GM23338 (cell line): Measurements from ENCODE around the gene CRISPLD2. TPM values are rescaled to one million over a fixed set of nuclear protein-coding genes. Genes with fewer than 3 reads are reported as not detected.
A peak's percentile ranks its signal among the peaks of the same experiment; 100 is the strongest.

Source experiments
- ATAC-seq: fragments of 200-7000 bp; cut with Tn5 transposase; 3 replicates; pipeline ENCODE4 v1.9.1; 2020
- DNase-seq: peaks from one replicate; pipeline ENCODE4 v3.0.0-alpha.2; 2015; ENCODE audit warnings: low spot score
- H2AFZ ChIP-seq: fragments of 200-600 bp; sonication (generic); 2 replicates; pipeline ENCODE4 v1.8.0; 2016; ENCODE audit warnings: antibody characterized with exemption, mild to moderate bottlenecking, moderate library complexity
- H3F3A ChIP-seq: fragments of 200-600 bp; sonication (generic); replicated peaks from 2 replicates; pipeline ENCODE4 v1.8.0; 2017; ENCODE audit warnings: antibody characterized with exemption, mixed run types, low read depth
- H3K27ac ChIP-seq: fragments of 200-600 bp; sonication (generic); 2 replicates; pipeline ENCODE4 v1.6.1; 2016; ENCODE audit warnings: low read depth
- H3K27me3 ChIP-seq: fragments of 200-600 bp; sonication (generic); 2 replicates; pipeline ENCODE4 v1.8.0; 2016; ENCODE audit warnings: mild to moderate bottlenecking, mixed run types, moderate library complexity; ENCODE audit not compliant: insufficient read depth
- H3K36me3 ChIP-seq: fragments of 200-600 bp; sonication (generic); 2 replicates; pipeline ENCODE4 v1.8.0; 2016; ENCODE audit warnings: mild to moderate bottlenecking; ENCODE audit not compliant: insufficient read depth
- H3K4me1 ChIP-seq: fragments of 200-600 bp; sonication (generic); 2 replicates; pipeline ENCODE4 v1.8.0; 2016; ENCODE audit warnings: mild to moderate bottlenecking, moderate library complexity; ENCODE audit not compliant: insufficient read depth
- H3K4me2 ChIP-seq: fragments of 200-600 bp; sonication (generic); 2 replicates; pipeline ENCODE4 v1.7.1; 2017; ENCODE audit warnings: mixed run types
- H3K4me3 ChIP-seq: fragments of 200-600 bp; sonication (generic); 2 replicates; pipeline ENCODE4 v1.6.1; 2016; ENCODE audit warnings: mixed run types
- H3K79me2 ChIP-seq: fragments of 200-600 bp; sonication (generic); replicated peaks from 2 replicates; pipeline ENCODE4 v1.8.0; 2017; ENCODE audit warnings: mild to moderate bottlenecking; ENCODE audit not compliant: insufficient read depth
- H3K9me2 ChIP-seq: fragments of 200-600 bp; sonication (generic); 2 replicates; pipeline ENCODE4 v1.8.0; 2017; ENCODE audit not compliant: insufficient read depth
- H4K20me1 ChIP-seq: fragments of 200-600 bp; sonication (generic); replicated peaks from 2 replicates; pipeline ENCODE4 v1.8.0; 2017; ENCODE audit warnings: mild to moderate bottlenecking; ENCODE audit not compliant: insufficient read depth
- H3K27ac Mint-ChIP-seq: 2 replicates; pipeline ENCODE4 v1.8.0; 2020; ENCODE audit warnings: inconsistent platforms, mild to moderate bottlenecking, moderate library complexity, mixed read lengths
- H3K27me3 Mint-ChIP-seq: 3 replicates; pipeline ENCODE4 v1.8.0; 2022; ENCODE audit warnings: low read depth, mild to moderate bottlenecking, moderate library complexity, mixed read lengths, inconsistent platforms; ENCODE audit not compliant: insufficient read depth, poor library complexity
- H3K36me3 Mint-ChIP-seq: 3 replicates; pipeline ENCODE4 v1.8.0; 2021; ENCODE audit warnings: low read depth, mild to moderate bottlenecking, inconsistent platforms, moderate library complexity, mixed read lengths
- H3K4me1 Mint-ChIP-seq: 3 replicates; pipeline ENCODE4 v1.8.0; 2020; ENCODE audit warnings: mild to moderate bottlenecking, inconsistent platforms, mixed read lengths
- H3K4me3 Mint-ChIP-seq: 3 replicates; pipeline ENCODE4 v1.8.0; 2021; ENCODE audit warnings: moderate library complexity, mild to moderate bottlenecking, inconsistent platforms, mixed read lengths
- H3K9me3 Mint-ChIP-seq: 3 replicates; pipeline ENCODE4 v1.8.0; 2020; ENCODE audit warnings: moderate library complexity, mild to moderate bottlenecking, inconsistent platforms, mixed read lengths
- EZH2 ChIP-seq: fragments of 200-600 bp; sonication (generic); IDR thresholded peaks from one replicate; pipeline ENCODE4 v1.8.0; 2017; ENCODE audit warnings: antibody characterized with exemption, mild to moderate bottlenecking, low read depth; ENCODE audit not compliant: unreplicated experiment
- EZH2phosphoT487 ChIP-seq: fragments of 200-600 bp; sonication (generic); IDR thresholded peaks from one replicate; pipeline ENCODE4 v1.8.1; 2018; ENCODE audit warnings: antibody characterized with exemption; ENCODE audit not compliant: unreplicated experiment
- JUNB ChIP-seq: IDR thresholded peaks from one replicate; pipeline ENCODE4 v1.6.1; 2016; ENCODE audit warnings: antibody characterized with exemption; ENCODE audit not compliant: unreplicated experiment
- POLR2AphosphoS5 ChIP-seq: IDR thresholded peaks from 2 replicates; pipeline ENCODE4 v1.6.1; 2016; ENCODE audit warnings: antibody characterized with exemption, low read depth
- ZNF331 ChIP-seq: fragments of 250-450 bp; sonication (Bioruptor Pico); IDR thresholded peaks from 2 replicates; pipeline ENCODE4 v1.5.0; 2020; ENCODE audit warnings: low read depth, mild to moderate bottlenecking, moderate library complexity
- polyA plus RNA-seq: library from polyadenylated mRNA; unstranded; fragments of >200 nt; fragmentation: Nextera tagmentation; extraction: Ambion mirVana; gene quantifications from 2 replicates; pipeline ENCODE4 v1.2.1, GENCODE V29; 2016
- total RNA-seq: library from RNA; depleted of rRNA; stranded (reverse); fragments of >200 nt; shearing (Covaris generic); gene quantifications from 2 replicates; pipeline ENCODE4 v1.2.3, GENCODE V29; 2014
- TF ChIP-seq, protein P1 (sequence below): fragments of 250-450 bp; sonication (Bioruptor Pico); IDR thresholded peaks from 2 replicates; pipeline ENCODE4 v1.5.0; 2020; ENCODE audit warnings: mild to moderate bottlenecking, moderate library complexity
- TF ChIP-seq, protein P2 (sequence below): IDR thresholded peaks from 2 replicates; pipeline ENCODE4 v1.6.1; 2016; ENCODE audit warnings: antibody characterized with exemption

CRISPLD2 gene
- total and polyA plus RNA-seq, 2 experiments from 2014 or later: 2.6 to 8.3 TPM

DNA sequence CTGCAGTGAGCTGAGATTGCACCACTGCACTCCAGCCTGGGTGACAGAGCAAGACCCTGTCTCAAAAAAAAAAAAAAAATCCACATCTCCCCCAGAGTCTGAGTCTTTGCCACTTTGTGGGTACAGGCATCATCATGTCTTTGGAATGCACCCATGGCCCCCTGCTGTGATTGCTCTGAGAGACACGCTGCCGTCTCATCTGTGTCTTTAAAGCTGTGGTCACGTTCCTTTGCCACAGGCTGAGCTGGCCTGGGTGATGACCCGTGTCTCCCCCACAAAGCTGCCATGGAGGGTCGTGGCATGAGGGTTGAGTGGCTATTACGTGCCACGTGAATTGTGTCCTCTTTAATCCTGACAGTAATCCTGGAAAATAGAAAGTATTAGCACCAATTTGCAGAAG lies 20.2 kb downstream of the CRISPLD2 start (continued):
- TF ChIP-seq, protein P1, sequence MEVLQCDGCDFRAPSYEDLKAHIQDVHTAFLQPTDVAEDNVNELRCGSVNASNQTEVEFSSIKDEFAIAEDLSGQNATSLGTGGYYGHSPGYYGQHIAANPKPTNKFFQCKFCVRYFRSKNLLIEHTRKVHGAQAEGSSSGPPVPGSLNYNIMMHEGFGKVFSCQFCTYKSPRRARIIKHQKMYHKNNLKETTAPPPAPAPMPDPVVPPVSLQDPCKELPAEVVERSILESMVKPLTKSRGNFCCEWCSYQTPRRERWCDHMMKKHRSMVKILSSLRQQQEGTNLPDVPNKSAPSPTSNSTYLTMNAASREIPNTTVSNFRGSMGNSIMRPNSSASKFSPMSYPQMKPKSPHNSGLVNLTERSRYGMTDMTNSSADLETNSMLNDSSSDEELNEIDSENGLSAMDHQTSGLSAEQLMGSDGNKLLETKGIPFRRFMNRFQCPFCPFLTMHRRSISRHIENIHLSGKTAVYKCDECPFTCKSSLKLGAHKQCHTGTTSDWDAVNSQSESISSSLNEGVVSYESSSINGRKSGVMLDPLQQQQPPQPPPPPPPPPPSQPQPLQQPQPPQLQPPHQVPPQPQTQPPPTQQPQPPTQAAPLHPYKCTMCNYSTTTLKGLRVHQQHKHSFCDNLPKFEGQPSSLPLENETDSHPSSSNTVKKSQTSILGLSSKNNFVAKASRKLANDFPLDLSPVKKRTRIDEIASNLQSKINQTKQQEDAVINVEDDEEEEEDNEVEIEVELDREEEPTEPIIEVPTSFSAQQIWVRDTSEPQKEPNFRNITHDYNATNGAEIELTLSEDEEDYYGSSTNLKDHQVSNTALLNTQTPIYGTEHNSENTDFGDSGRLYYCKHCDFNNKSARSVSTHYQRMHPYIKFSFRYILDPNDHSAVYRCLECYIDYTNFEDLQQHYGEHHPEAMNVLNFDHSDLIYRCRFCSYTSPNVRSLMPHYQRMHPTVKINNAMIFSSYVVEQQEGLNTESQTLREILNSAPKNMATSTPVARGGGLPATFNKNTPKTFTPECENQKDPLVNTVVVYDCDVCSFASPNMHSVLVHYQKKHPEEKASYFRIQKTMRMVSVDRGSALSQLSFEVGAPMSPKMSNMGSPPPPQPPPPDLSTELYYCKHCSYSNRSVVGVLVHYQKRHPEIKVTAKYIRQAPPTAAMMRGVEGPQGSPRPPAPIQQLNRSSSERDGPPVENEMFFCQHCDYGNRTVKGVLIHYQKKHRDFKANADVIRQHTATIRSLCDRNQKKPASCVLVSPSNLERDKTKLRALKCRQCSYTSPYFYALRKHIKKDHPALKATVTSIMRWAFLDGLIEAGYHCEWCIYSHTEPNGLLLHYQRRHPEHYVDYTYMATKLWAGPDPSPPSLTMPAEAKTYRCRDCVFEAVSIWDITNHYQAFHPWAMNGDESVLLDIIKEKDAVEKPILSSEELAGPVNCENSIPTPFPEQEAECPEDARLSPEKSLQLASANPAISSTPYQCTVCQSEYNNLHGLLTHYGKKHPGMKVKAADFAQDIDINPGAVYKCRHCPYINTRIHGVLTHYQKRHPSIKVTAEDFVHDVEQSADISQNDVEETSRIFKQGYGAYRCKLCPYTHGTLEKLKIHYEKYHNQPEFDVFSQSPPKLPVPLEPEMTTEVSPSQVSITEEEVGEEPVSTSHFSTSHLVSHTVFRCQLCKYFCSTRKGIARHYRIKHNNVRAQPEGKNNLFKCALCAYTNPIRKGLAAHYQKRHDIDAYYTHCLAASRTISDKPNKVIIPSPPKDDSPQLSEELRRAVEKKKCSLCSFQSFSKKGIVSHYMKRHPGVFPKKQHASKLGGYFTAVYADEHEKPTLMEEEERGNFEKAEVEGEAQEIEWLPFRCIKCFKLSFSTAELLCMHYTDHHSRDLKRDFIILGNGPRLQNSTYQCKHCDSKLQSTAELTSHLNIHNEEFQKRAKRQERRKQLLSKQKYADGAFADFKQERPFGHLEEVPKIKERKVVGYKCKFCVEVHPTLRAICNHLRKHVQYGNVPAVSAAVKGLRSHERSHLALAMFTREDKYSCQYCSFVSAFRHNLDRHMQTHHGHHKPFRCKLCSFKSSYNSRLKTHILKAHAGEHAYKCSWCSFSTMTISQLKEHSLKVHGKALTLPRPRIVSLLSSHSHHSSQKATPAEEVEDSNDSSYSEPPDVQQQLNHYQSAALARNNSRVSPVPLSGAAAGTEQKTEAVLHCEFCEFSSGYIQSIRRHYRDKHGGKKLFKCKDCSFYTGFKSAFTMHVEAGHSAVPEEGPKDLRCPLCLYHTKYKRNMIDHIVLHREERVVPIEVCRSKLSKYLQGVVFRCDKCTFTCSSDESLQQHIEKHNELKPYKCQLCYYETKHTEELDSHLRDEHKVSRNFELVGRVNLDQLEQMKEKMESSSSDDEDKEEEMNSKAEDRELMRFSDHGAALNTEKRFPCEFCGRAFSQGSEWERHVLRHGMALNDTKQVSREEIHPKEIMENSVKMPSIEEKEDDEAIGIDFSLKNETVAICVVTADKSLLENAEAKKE (CRISPR knock-in tag): no peak
- TF ChIP-seq, protein P2, sequence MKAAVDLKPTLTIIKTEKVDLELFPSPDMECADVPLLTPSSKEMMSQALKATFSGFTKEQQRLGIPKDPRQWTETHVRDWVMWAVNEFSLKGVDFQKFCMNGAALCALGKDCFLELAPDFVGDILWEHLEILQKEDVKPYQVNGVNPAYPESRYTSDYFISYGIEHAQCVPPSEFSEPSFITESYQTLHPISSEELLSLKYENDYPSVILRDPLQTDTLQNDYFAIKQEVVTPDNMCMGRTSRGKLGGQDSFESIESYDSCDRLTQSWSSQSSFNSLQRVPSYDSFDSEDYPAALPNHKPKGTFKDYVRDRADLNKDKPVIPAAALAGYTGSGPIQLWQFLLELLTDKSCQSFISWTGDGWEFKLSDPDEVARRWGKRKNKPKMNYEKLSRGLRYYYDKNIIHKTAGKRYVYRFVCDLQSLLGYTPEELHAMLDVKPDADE: no peak
- TF ChIP-seq EZH2 (no peak), ZNF331 (no peak), EZH2phosphoT487 (no peak)

DNA sequence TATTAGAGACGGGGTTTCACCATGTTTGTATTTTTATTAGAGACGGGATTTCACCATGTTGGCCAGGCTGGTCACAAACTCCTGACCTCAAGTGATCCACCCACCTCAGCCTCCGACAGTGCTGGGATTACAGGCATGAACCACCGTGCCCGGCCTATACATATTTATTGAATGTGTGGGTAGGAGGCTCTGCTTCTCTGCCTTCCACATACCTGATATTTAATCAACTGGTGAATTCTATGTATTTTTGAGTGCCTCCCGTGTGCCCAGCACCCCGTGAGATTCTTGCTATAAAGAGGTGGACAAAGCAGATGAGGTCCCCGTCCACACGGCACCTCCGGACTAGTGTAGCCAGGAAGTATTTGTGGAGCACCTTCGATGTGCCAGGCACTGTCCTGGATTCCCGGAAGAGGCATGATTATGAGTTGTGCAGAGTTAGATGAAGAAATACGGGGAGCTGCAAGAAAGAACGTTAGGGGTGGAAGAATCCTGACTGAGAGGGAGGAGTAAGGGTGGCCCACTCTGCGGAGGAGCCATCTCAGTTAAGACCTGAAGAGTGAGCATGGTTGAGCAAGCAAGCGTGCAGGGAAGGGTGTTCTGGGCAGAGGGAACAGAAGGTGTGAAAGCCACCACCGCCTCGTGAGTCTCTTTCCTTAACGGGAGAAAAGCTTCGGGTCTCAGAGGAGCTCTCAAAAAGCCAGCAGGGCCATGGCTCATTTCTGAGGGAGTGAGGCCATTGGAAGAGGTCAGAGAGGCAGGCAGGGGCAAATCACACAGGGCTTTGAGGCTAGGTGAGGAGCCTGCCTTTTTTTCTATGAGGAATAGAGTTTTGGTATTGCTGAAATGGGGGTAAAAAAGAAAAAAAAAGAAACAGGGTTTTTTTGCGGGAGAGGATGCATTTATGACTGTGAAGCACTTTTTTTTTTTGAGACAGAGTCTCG lies 21.2 kb downstream of the CRISPLD2 start:
- Histone ChIP-seq H3K4me2 (peak overlapping the region; percentile 74), H3K79me2 (no peaks in the 10 kb centered on the region), H4K20me1 (no peaks in the 10 kb centered on the region), H3F3A (0 out of 2 replicates have a peak, but pooled peaks cover 10% of the 10 kb centered on the region), H3K36me3 (no peaks in the 10 kb centered on the region), H3K4me1 (peaks cover 43% of the 10 kb centered on the region), H3K27ac (peak overlapping the region; percentile 94; the same call in 1 of the 2 replicates), H3K27me3 (no peaks in the 10 kb centered on the region), H3K9me2 (no peaks in the 10 kb centered on the region), H3K4me3 (peak overlapping the region; percentile 41; the same call in 1 of the 2 replicates), H2AFZ (peak overlapping the region; percentile 1)
- no peak for DNase-seq
- no peaks in the 10 kb centered on the region for H3K36me3 Mint-ChIP-seq
- peak overlapping the region; percentile 99 for H3K27ac Mint-ChIP-seq
- peaks cover 45% of the 10 kb centered on the region for H3K27me3 Mint-ChIP-seq
- H3K4me1 Mint-ChIP-seq: peaks cover 54% of the 10 kb centered on the region
- ATAC-seq: no peak
- no peaks in the 10 kb centered on the region for H3K9me3 Mint-ChIP-seq
- H3K4me3 Mint-ChIP-seq: peak overlapping the region; percentile 2; the same call in 2 of the 3 replicates
- TF ChIP-seq, protein P1 (CRISPR knock-in tag): no peak
- no peak for TF ChIP-seq JUNB
- TF ChIP-seq POLR2AphosphoS5: no peak
